ENCODE results near the gene TBC1D7.

DNA sequence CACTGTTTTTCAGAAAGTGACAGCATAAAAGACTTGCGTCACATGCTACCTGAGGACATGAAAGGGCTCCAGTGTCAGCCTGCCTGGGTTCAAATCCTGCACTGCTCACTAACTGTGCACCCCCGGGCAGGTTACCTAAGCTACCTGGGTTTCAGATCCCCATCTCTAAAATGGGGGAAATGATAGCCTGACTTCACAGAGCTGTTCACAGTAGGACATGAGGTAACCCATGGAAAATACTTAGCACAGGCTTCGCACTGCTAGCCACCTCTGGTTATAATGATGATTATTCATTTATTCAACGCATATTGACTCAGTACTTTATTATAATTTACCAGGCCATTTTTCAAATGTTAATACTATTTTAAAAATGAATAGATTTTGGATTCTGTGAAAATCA lies 23.0 kb downstream of the TBC1D7 start:
- TF ChIP-seq POLR2A (IDR thresholded peaks at IDR 0.05; ENCODE audit: extremely low read depth, insufficient read length) (no peak), CTCF (IDR thresholded peaks at IDR 0.05; ENCODE audit: low read depth, low read length) (no peak)

Data from NB4 (cell line).